ENCODE data around the gene MEX3C. TPM values are rescaled to one million over a fixed set of nuclear protein-coding genes. Genes with fewer than 3 reads are reported as not detected.

Gene MEX3C
- total and polyA plus RNA-seq, 2 experiments from 2014 or later: 14.4 to 41.3 TPM

DNA sequence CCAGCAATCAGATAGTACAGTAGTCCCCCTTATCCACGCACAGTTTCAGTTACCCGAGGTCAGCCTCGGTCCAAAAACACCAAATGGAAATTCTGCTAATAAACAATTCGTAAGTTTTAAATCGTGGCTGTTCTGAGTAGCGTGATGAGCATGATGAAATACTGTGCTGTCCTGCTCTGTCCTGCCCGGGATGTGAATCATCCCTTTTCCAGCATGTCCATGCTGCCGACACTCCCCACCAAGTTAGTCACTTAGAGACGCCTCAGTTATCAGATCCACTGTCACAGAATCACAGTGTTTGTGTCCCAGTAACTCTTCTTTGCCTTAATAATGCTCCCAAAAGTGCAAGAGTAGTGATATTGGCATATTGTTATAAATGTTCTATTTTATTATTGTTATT lies 62.1 kb downstream of the MEX3C start:
- DNase-seq (ENCODE audit: low read depth in 1 of 2, low spot score in 1 of 2): peak in 1 of 2 donors; percentile 72
- no peak overlapping the region for H3K4me3 ChIP-seq
- H3K9me3 ChIP-seq (ENCODE audit: low read depth): no peaks in the 10 kb centered on the region

DNA sequence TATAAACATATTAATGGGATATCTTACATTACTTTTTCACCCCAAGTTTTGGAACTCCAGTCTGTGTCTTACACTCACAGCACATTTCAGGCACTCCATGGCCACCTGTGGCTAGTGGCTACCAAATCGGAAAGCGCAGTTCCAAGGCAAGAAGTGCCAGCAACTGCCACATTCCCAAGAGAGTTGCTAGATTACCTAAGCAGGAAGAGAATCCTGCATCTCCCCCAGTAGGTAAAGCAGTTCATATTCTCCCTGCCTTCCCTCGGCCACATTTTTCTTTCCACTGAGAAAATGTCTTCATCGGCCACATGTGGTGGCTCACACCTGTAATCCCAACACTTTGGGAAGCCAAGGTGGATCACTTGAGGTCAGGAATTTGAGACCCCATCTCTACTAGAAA lies 62.8 kb downstream of the MEX3C start:
- Histone ChIP-seq H3K9me3 (ENCODE audit: low read depth) (no peaks in the 10 kb centered on the region), H3K4me1 (ENCODE audit: low read depth) (no peaks in the 10 kb centered on the region), H3K36me3 (no peaks in the 10 kb centered on the region), H3K27me3 (no peaks in the 10 kb centered on the region), H3K4me3 (no peak overlapping the region), H3K27ac (no peak overlapping the region)
- TF ChIP-seq, protein P1, sequence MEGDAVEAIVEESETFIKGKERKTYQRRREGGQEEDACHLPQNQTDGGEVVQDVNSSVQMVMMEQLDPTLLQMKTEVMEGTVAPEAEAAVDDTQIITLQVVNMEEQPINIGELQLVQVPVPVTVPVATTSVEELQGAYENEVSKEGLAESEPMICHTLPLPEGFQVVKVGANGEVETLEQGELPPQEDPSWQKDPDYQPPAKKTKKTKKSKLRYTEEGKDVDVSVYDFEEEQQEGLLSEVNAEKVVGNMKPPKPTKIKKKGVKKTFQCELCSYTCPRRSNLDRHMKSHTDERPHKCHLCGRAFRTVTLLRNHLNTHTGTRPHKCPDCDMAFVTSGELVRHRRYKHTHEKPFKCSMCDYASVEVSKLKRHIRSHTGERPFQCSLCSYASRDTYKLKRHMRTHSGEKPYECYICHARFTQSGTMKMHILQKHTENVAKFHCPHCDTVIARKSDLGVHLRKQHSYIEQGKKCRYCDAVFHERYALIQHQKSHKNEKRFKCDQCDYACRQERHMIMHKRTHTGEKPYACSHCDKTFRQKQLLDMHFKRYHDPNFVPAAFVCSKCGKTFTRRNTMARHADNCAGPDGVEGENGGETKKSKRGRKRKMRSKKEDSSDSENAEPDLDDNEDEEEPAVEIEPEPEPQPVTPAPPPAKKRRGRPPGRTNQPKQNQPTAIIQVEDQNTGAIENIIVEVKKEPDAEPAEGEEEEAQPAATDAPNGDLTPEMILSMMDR (IDR thresholded peaks at IDR 0.05; ENCODE audit: low read depth, low read length): no peak
- no peak for DNase-seq (ENCODE audit: low read depth in 1 of 2, low spot score in 1 of 2)

More for the DNA sequence above, 62.1 kb downstream of the MEX3C start:
- TF ChIP-seq, protein P1 (IDR thresholded peaks at IDR 0.05; ENCODE audit: low read depth, low read length): no peak
- no peaks in the 10 kb centered on the region for H3K27me3 ChIP-seq
- no peaks in the 10 kb centered on the region for H3K36me3 ChIP-seq
- no peaks in the 10 kb centered on the region for H3K4me1 ChIP-seq (ENCODE audit: low read depth)
- H3K27ac ChIP-seq: no peak overlapping the region

DNA sequence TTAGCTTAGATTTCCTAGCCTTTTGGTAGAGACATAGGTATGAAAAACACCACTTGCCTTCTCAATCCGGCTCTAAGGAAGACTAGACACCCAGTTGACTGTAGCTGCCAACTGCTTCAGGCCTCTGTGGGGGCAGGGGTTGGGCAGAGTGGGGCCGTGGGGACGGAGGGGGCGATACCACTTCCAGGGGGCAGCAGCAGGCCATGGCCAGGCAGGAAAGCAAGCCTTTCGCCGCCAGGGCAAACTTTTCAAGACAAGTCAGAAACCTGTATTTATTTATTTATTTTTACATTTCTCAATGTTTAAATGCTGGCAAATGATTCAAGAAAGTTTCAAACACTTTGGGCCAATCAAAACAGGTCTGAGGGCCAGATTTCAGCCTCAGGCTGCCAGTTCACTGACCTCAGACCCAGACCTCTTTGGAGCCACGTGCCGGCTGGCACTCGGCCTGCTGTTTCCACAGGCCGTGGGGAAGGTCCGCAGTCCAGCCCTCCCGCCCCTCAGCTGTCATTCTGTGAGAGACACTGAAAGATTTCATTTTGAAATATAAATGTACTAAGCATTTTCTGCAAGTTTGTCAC lies 63.8 kb downstream of the MEX3C start:
- no peak overlapping the region for H3K27ac ChIP-seq
- no peak overlapping the region for H3K4me3 ChIP-seq
- TF ChIP-seq, protein P1 (IDR thresholded peaks at IDR 0.05; ENCODE audit: low read depth, low read length): no peak

DNA sequence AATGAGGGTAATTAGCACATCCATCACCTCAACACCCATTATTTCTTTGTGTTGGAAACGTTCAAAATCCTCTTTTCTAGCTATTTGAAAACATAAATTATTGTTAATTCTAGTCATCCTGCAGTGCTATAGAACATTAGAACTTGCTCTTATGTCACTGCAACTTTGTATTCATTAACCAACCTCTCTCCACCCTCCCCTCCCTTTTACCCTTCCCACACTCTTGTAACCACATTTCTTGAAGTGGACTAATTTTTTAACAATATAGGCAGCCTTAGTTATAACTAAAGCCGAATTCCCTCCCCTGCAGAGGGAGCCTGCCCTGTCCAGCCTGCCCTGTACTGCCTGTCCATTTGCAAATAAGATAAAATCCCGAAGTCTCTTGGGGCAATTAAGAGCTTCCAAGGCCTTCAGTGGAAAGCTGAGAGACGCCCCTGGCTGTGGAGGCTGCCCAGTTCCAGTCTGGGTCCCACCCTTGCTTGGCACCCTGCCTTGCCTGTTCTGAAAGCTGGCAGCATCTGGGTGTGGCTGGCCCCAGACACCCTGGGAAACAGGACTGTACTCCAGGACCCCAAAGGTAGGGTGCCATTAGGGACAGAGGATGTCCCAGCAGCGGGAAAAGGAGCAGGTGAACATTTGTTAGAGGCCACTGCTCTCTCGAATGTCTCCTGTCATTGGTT lies 65.1 kb downstream of the MEX3C start:
- Histone ChIP-seq H3K9me3 (ENCODE audit: low read depth) (no peaks in the 10 kb centered on the region), H3K4me1 (ENCODE audit: low read depth) (no peaks in the 10 kb centered on the region), H3K36me3 (no peaks in the 10 kb centered on the region), H3K27ac (no peak overlapping the region), H3K4me3 (no peak overlapping the region), H3K27me3 (no peaks in the 10 kb centered on the region)
- DNase-seq (ENCODE audit: low read depth in 1 of 2, low spot score in 1 of 2): no peak
- TF ChIP-seq, protein P1 (IDR thresholded peaks at IDR 0.05; ENCODE audit: low read depth, low read length): no peak

More for the DNA sequence above, 63.8 kb downstream of the MEX3C start:
- no peaks in the 10 kb centered on the region for H3K36me3 ChIP-seq
- H3K27me3 ChIP-seq: no peaks in the 10 kb centered on the region
- no peaks in the 10 kb centered on the region for H3K4me1 ChIP-seq (ENCODE audit: low read depth)
- no peaks in the 10 kb centered on the region for H3K9me3 ChIP-seq (ENCODE audit: low read depth)
- DNase-seq (ENCODE audit: low read depth in 1 of 2, low spot score in 1 of 2): peak in 1 of 2 donors; percentile 18

DNA sequence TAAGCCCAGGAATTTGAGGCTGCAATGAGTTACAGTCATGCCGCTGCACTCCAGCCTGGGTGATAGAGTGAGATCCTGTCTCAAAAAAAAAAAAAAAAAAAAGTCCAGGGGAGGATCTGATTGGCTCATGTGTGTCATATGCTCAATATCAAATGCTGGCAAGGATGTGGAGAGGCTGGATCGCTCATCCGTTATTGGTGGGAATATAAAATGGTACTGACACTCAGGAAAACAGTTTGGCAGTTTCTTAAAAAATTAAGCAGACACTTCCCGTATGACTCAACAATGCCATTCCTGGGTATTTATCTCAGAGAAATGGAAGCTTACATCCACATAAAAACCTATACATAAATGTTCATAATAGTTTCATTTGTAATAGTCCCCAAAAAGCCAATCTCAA lies 68.9 kb downstream of the MEX3C start:
- H3K9me3 ChIP-seq (ENCODE audit: low read depth): no peaks in the 10 kb centered on the region
- peak in 1 of 2 donors; percentile 44 for DNase-seq (ENCODE audit: low read depth in 1 of 2, low spot score in 1 of 2)
- no peak overlapping the region for H3K4me3 ChIP-seq
- no peaks in the 10 kb centered on the region for H3K27me3 ChIP-seq
- no peak overlapping the region for H3K27ac ChIP-seq
- no peaks in the 10 kb centered on the region for H3K36me3 ChIP-seq
- TF ChIP-seq, protein P1 (IDR thresholded peaks at IDR 0.05; ENCODE audit: low read depth, low read length): no peak
- no peaks in the 10 kb centered on the region for H3K4me1 ChIP-seq (ENCODE audit: low read depth)

Data from cardiac muscle cell (in vitro differentiated cells and primary cell).